GM13976 (cell line): ENCODE data around the gene CDK5RAP2.
"Not testable (repeated sequence)": the region's sequence is repeated elsewhere in the genome, so short reads cannot be mapped to it uniquely, and the experiment has no call there.

Source experiments
- DNase-seq: peaks from one replicate; pipeline ENCODE4 v3.0.0; 2012; ENCODE audit warnings: low spot score
- CTCF ChIP-seq: IDR thresholded peaks from 2 replicates; pipeline ENCODE4 v1.5.1; 2012; ENCODE audit warnings: borderline replicate concordance, mild to moderate bottlenecking; ENCODE audit not compliant: insufficient read depth; ENCODE audit errors: extremely low read depth, missing control alignments, control extremely low read depth
- in situ Hi-C: fragments of 300-500 bp; cut with MboI; formaldehyde crosslinking; loops from one replicate; pipeline ENCODE4 v1.12.0; 2022; ENCODE audit warnings: low sequenced_read_pairs, mixed read lengths, inconsistent platforms; ENCODE audit not compliant: unreplicated experiment

Gene CDK5RAP2

GRCh38 chr9:120510816-120511215 is 69.2 kb downstream of the CDK5RAP2 start:
- in situ Hi-C loops: no loop called here
- DNase-seq: no peak
- TF ChIP-seq CTCF: no peak

GRCh38 chr9:120507936-120508510 is 71.9 kb downstream of the CDK5RAP2 start:
- TF ChIP-seq CTCF: no peak
- in situ Hi-C loops: no loop called here
- no peak for DNase-seq

GRCh38 chr9:120505186-120505585 is 74.8 kb downstream of the CDK5RAP2 start:
- no peak for DNase-seq
- no peak for TF ChIP-seq CTCF
- in situ Hi-C loops: no loop called here

- no peak for TF ChIP-seq CTCF
- in situ Hi-C loops: no loop called here
- no peak for DNase-seq
These were observed 79.2 kb downstream of the CDK5RAP2 start for GRCh38 chr9:120500733-120501132.

GRCh38 chr9:120497865-120498264 is 82.1 kb downstream of the CDK5RAP2 start:
- in situ Hi-C loops, DNase-seq: not testable (repeated sequence)

GRCh38 chr9:120496438-120496837 is 83.5 kb downstream of the CDK5RAP2 start:
- in situ Hi-C loops: not testable (repeated sequence)

GRCh38 chr9:120490888-120491595 is 88.9 kb downstream of the CDK5RAP2 start:
- in situ Hi-C loops: no loop called here
- no peak for TF ChIP-seq CTCF
- DNase-seq: peak; percentile 44

More at GRCh38 chr9:120496438-120496837, 83.5 kb downstream of the CDK5RAP2 start:
- DNase-seq: not testable (repeated sequence)
